ENCODE data around the gene PTPRQ.
A peak's percentile ranks its signal among the peaks of the same experiment; 100 is the strongest.

Gene PTPRQ

GRCh38 chr12:80698847-80699542, 255.0 kb downstream of the PTPRQ start:
- FAIRE-seq (no peak), DNase-seq (ENCODE audit: low spot score) (no peak)

GRCh38 chr12:80700327-80700726, 256.3 kb downstream of the PTPRQ start:
- DNase-seq (ENCODE audit: low spot score) (no peak), FAIRE-seq (no peak)

GRCh38 chr12:80701388-80701787, 257.4 kb downstream of the PTPRQ start:
- DNase-seq (ENCODE audit: low spot score) (no peak), FAIRE-seq (no peak)

GRCh38 chr12:80702889-80703805, 259.1 kb downstream of the PTPRQ start:
- FAIRE-seq = no peak
- peak; percentile 43 for DNase-seq (ENCODE audit: low spot score)

GRCh38 chr12:80704420-80704819, 260.4 kb downstream of the PTPRQ start:
- FAIRE-seq (no peak), DNase-seq (ENCODE audit: low spot score) (no peak)

GRCh38 chr12:80707126-80707829, 263.2 kb downstream of the PTPRQ start, which contains the start of gene MYF6:
TSS of gene MYF6 (plus strand) at chr12:80707634. CDS start at chr12:80707720, 86 bp downstream.
- FAIRE-seq (no peak), DNase-seq (ENCODE audit: low spot score) (no peak)

- FAIRE-seq (no peak), DNase-seq (ENCODE audit: low spot score) (no peak)
Measured at GRCh38 chr12:80707830-80708258, 263.8 kb downstream of the PTPRQ start.

- FAIRE-seq = no peak
- no peak for DNase-seq (ENCODE audit: low spot score)
Measured at GRCh38 chr12:80708259-80708974, 264.4 kb downstream of the PTPRQ start.

GRCh38 chr12:80708975-80709328, 264.9 kb downstream of the PTPRQ start:
- FAIRE-seq = no peak

GRCh38 chr12:80709811-80710726, 266.0 kb downstream of the PTPRQ start:
- DNase-seq (ENCODE audit: low spot score) (no peak), FAIRE-seq (no peak)

More at GRCh38 chr12:80708975-80709328, 264.9 kb downstream of the PTPRQ start:
- DNase-seq (ENCODE audit: low spot score) = no peak

- DNase-seq (ENCODE audit: low spot score) = no peak
- no peak for FAIRE-seq
Measured at GRCh38 chr12:80710727-80711449, 266.9 kb downstream of the PTPRQ start.

- FAIRE-seq = no peak
- no peak for DNase-seq (ENCODE audit: low spot score)
Measured at GRCh38 chr12:80711866-80712265, 267.8 kb downstream of the PTPRQ start.

- DNase-seq (ENCODE audit: low spot score) = no peak
- FAIRE-seq = no peak
Measured at GRCh38 chr12:80712866-80713265, 268.8 kb downstream of the PTPRQ start.

GRCh38 chr12:80713419-80713818, 269.4 kb downstream of the PTPRQ start:
- DNase-seq (ENCODE audit: low spot score) = no peak
- FAIRE-seq = no peak

- DNase-seq (ENCODE audit: low spot score) = no peak
- no peak for FAIRE-seq
Measured at GRCh38 chr12:80714055-80714454, 270.0 kb downstream of the PTPRQ start.

GRCh38 chr12:80714846-80715245, 270.8 kb downstream of the PTPRQ start:
- DNase-seq (ENCODE audit: low spot score) = no peak
- no peak for FAIRE-seq

- DNase-seq (ENCODE audit: low spot score) (no peak), FAIRE-seq (no peak)
Measured at GRCh38 chr12:80715713-80716249, 271.7 kb downstream of the PTPRQ start.

GRCh38 chr12:80716696-80717469, 272.8 kb downstream of the PTPRQ start, which contains the start of gene MYF5:
TSS of gene MYF5 (plus strand) at chr12:80716912. CDS start at chr12:80717064, 152 bp downstream.
- DNase-seq (ENCODE audit: low spot score) (no peak), FAIRE-seq (no peak)

All from urothelium cell line (cell line).